HL-60 (cell line): Measurements from ENCODE around the gene BARX1.

Experiments used
- CTCF ChIP-seq: IDR thresholded peaks from one replicate; pipeline ENCODE4 v1.5.1; 2011; ENCODE audit warnings: low read length, control low read depth, inconsistent platforms; ENCODE audit not compliant: insufficient read depth
- GABPA ChIP-seq: IDR thresholded peaks from 2 replicates; pipeline ENCODE4 v1.6.1; 2012; ENCODE audit warnings: low read depth
- POLR2AphosphoS5 ChIP-seq: IDR thresholded peaks from 2 replicates; pipeline ENCODE4 v1.6.1; 2012; ENCODE audit warnings: low read depth
- SPI1 ChIP-seq: IDR thresholded peaks from 2 replicates; pipeline ENCODE4 v1.6.1; 2012; ENCODE audit warnings: low read depth, mild to moderate bottlenecking, borderline replicate concordance
- TF ChIP-seq, protein P1 (sequence below): IDR thresholded peaks from 2 replicates; pipeline ENCODE4 v1.6.1; 2012; ENCODE audit warnings: low read depth; ENCODE audit not compliant: insufficient replicate concordance

DNA sequence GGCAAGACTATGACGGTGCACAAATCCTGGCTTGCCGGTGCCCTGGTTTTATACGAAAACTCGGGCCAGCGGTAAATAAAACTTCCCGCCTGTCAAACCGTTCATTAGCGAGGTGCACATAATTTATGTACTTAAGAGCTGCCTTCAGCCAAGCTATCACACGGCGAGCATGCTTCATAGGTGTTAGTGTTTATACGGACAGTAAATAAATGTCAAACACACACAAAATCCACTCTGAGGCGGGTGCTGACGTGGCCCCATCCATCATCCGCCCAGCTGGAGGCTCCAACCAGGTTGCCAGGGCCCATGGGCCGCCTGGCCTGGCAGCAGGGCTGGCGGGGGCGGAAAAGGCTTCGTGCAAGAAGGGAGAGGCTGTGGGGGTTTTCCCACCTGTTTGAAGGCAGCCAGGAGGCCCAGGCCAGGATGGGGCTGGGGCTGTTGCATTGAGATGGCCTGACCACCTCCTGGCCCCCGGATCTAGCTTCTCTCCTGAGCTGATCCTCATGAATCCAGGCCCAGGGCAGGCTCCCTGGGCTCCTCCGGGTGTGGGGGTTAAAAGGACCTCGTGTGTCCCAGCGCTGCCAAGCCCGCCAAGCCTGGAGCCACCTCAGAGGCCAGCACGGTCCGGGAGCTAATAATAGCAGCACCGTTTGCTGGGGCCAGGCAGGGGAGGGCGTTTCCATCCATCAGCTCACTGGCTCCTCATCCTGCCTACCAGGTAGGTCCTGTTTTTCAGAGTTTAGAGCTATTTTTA is 43.2 kb downstream of the BARX1 start:
- TF ChIP-seq CTCF: no peak
- no peak for TF ChIP-seq POLR2AphosphoS5
- TF ChIP-seq GABPA: no peak
- TF ChIP-seq SPI1: no peak
- TF ChIP-seq, protein P1, sequence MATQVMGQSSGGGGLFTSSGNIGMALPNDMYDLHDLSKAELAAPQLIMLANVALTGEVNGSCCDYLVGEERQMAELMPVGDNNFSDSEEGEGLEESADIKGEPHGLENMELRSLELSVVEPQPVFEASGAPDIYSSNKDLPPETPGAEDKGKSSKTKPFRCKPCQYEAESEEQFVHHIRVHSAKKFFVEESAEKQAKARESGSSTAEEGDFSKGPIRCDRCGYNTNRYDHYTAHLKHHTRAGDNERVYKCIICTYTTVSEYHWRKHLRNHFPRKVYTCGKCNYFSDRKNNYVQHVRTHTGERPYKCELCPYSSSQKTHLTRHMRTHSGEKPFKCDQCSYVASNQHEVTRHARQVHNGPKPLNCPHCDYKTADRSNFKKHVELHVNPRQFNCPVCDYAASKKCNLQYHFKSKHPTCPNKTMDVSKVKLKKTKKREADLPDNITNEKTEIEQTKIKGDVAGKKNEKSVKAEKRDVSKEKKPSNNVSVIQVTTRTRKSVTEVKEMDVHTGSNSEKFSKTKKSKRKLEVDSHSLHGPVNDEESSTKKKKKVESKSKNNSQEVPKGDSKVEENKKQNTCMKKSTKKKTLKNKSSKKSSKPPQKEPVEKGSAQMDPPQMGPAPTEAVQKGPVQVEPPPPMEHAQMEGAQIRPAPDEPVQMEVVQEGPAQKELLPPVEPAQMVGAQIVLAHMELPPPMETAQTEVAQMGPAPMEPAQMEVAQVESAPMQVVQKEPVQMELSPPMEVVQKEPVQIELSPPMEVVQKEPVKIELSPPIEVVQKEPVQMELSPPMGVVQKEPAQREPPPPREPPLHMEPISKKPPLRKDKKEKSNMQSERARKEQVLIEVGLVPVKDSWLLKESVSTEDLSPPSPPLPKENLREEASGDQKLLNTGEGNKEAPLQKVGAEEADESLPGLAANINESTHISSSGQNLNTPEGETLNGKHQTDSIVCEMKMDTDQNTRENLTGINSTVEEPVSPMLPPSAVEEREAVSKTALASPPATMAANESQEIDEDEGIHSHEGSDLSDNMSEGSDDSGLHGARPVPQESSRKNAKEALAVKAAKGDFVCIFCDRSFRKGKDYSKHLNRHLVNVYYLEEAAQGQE: no peak
